HT-29 (cell line): ENCODE data around the gene MYO1H. TPM values are rescaled to one million over a fixed set of nuclear protein-coding genes. Genes with fewer than 3 reads are reported as not detected.
"Not testable (repeated sequence)": the region's sequence is repeated elsewhere in the genome, so short reads cannot be mapped to it uniquely, and the experiment has no call there.

Experiments used
- DNase-seq: peaks from one replicate; pipeline ENCODE4 v3.0.0-alpha.2; 2015; ENCODE audit warnings: low spot score
- total RNA-seq: library from RNA; depleted of rRNA; stranded (reverse); fragments of >200 nt; shearing (Covaris generic); gene quantifications from 2 replicates; pipeline ENCODE4 v1.2.3, GENCODE V29; 2014; rRNA removed

The MYO1H gene, protein sequence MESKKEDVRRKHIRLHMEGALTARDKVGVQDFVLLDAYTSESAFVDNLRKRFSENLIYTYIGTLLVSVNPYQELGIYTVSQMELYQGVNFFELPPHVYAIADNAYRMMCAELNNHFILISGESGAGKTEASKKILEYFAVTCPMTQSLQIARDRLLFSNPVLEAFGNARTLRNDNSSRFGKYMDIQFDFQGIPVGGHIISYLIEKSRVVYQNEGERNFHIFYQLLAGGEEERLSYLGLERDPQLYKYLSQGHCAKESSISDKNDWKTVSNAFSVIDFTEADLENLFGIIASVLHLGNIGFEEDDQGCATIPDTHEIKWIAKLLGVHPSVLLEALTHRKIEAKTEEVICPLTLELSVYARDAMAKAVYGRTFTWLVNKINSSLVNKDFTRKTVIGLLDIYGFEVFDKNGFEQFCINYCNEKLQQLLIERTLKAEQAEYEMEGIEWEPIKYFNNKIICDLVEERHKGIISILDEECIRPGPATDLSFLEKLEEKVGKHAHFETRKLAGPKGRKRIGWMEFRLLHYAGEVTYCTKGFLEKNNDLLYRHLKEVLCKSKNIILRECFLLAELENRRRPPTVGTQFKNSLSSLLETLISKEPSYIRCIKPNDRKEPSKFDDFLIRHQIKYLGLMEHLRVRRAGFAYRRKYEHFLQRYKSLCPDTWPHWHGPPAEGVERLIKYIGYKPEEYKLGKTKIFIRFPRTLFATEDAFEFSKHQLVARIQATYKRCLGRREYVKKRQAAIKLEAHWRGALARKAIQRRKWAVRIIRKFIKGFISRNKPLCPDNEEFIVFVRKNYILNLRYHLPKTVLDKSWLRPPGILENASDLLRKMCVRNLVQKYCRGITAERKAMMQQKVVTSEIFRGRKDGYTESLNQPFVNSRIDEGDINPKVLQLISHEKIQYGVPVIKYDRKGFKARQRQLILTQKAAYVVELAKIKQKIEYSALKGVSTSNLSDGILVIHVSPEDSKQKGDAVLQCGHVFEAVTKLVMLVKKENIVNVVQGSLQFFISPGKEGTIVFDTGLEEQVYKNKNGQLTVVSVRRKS
- total RNA-seq: not detected in 2 replicates

DNA sequence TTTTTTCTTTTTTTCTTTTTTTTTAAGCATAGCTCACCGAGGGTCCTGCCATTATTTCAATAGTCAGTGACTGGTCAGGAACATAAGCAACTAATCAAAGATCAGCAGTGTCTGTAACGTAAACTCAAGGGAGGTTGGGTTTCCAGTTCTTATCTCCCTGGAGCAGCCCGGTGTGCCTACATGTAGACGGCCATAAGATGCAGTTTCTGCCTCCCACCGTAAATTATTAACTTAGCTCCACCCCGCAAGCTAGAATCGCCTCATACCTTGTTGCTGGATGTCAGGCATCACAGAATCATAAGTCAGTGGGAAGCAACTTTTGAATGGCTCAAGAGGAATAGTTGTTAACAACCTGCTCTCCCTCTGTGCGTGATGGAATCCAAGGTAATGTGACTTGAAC, at the start of gene MYO1H:
MYO1H (plus strand) TSS at position 312 of the 400 bp plus-strand sequence; CDS start at position 373, 61 bp downstream.
- peak; percentile 8 for DNase-seq

DNA sequence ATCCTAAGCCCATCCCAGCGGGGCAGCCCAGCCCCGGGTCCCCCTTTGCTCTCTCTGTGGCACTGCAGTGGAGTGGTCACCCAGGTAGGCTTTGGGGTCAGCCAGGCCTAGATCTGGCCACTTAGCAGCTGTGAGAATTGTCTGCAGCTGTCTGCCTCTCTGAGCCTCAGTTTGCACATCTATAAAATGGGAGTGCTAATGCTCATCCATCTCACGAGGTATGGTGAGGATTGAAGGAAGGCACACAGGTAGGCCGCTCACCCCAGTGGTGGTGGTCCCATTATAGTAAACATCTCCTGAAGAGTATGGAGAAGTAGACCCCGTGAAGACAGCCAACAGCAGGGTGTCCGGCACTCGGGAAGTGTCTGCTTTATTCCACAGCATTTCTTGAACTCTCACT, 47.9 kb upstream of the MYO1H start:
- no peak for DNase-seq

DNA sequence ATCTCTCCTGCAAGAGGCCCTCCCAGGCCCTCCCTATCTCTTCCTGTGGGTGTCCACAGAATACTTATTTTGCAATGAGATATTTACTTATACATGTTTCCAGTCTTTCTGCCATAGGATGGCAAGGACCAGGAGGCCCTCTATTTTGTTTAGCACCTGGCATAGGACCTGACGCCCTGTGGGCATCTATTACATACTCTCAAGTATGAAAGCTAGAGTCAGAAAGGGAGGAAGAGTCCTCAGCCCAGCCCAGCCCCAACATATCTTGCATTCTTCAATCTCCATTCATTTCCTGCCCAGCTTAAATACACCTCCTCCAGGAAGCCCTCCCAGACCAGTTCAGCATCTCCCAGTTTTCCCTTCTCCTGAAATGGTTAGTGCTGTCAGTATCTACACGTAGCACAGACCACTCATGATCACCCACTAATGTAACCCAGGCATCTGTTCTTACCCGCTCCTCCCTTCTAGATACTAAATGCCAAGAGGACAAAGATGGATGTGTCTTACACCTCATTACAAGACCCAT, 46.0 kb upstream of the MYO1H start:
- no peak for DNase-seq

DNA sequence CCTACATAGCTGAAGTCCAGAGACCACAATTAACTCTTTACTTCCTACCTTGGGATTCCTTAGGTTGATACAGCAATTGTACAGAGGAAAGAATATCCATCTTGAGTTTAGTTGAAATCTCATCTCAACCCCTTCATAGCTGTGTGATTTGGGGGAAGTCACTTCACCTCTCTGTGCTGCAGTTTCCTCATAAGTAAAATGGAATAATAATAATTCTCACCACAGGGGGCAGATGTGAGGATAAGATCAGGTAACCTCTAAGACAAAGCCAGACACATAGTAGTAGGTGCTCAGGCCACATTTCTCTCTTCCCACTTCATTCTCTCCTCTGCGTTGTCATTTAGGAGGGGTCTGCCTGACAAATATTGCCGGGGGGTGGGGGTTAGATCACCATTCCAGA, 45.3 kb upstream of the MYO1H start:
- peak; percentile 45 for DNase-seq

DNA sequence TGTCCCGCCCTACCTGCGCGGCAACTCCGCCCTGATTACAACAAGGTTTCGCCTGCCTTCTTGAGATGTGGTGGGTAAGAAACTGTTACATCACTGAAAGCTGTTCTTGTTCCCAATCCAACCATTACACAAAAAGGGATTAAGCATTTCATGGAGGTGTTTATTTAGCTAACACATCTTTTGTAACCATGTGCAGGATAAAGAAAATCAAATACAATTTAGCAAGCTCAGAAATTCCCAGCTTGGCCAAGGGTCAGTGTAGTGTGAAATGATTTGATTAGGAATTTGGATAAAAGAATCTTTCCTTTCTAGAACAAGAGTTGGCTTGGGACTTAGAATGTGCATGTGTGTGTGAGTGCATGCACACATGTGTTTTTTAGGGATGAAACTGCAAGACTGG, 44.9 kb upstream of the MYO1H start:
- DNase-seq: no peak

DNA sequence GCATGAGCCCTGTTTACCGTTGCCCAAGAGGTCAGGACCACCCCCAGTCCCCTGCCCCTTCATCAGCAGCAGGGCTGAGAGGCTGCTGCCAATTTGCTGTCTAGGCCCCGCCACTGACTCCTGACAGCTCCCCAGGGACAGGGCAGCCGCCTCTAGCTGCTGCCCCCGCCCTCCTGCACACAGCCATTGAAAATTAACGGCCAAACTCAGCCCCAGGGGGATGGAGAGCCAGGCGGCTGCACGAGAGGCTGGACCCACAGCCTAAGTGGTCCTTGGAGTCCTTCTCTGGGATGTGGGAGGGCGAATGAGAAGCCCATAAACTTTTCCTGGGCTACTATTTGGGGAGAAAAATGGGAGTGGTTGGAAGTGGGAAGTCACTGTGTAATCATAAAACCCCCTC, 43.2 kb upstream of the MYO1H start:
- no peak for DNase-seq

DNA sequence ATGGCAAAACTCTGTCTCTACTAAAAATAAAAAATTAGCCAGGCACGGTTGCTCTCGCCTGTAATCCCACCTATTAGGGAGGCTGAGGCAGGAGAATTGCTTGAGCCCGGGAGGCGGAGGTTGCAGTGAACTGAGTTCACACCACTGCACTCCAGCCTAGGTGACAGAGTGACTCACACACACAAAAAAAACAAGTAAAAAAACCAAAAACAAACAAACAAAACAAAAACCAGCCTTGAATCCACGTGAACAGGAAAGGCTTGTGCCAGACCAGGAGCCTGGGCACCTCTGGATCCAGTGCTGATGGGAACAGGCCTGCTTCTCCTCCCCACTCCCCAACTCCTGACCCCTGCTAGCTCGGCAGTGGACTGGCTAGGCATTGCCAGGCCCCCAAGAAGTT, 42.2 kb upstream of the MYO1H start:
- no peak for DNase-seq

DNA sequence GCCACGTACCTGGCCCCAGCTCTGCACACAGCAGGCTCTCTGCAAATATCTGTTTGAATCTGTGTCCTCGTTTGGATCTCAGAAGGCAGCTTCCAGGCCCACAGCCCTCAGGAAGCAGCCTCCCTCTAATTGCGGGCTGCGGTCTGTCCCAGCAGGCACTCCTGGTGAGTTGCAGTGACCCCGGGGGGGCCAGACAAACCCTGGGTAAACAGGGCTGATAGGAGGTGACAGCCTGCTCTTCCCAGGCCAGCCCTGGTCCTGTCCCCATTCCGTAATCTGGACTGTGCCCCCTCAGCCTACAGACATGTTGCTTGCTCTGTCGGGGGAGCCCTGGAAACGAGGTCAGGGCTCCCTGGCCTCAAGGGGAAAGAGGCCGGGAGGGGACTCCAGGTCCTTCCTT, 40.6 kb upstream of the MYO1H start:
- DNase-seq: no peak

DNA sequence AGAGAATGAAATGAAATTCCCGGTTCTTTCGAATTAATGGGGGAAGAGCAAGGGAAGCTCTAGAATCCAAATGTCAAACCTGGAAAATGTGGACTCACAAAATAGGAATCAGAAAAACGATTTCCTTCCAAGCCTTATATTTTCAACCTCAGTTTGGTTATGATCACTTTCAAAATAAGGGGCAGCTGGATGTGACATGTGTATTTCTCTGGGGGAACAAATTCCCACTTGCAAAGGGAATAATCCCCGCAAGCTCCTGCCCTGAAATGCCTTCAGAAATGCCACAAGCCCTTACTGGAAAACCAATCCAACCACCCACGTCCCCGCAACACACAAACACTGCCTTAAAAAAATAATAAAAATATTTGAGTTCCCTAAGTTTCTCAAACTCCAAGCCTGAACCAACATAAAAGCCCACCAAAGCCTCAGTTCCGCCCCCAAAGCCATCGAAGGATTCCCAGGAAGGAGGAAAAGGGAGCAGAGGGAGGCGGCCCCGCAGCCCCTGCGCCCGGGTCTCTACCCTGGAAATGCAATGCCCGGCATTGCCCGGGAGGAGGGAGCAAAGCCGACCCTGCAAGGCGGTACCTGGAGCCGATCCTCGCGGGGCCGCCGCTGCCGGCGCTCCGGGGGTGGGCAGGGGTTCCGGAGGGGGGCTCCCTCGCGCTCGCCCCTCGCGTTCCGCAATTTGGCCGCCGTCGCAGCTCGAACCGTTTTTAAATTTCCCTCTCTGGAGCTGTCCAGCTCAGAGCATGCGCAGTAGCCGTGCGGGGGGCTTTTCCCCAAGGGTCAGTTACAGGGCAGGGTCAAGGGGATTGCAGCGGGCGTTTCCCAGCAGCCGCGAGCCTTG, 38.9 kb upstream of the MYO1H start, which contains the start of gene FOXN4:
FOXN4 (minus strand) TSS at position 751 of the 847 bp plus-strand sequence. CDS start 963 bp downstream, outside the sequence.
- DNase-seq: no peak

DNA sequence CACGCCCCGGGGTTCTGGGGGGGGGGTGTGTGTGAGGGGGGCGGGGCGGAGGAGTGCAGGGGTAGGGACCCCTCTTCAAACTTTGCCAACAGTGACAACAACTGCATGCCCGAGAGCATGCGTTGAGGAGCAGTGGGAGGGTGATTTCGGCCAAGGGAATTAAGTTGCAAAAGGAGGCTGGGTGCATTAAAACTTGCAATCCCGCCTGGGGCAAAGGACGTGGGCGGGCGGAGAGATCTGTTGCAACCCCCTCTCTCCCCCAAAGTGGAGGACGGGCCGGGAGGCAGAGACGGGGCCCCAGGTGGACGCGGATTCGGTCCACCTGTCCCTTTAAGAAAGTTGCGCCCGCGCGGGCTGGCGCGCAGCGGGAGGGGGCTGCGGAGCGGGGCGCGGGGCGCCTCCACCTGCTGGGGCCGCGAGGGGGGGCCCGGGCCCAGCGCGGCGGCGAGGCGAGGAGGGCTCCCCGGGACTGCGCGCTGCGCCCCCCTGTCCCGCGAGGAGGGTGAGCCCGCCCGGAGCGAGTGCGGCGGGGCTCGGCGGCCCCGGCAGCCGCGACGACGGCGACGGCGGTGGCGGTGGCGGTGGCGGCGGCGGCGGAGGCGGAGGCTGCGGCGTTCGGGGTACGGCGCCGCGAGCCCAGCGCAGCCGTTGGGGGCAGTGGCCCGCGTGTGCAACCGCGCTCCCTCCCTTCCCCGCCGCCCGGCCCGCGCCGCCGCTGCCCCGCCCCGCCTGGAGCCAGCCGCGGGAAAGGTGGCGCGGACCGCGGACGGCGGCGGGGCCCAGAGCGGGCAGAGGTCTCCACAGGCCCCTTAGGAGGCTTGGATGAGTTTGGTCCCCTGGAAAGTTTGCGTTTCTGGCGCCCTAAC, 38.1 kb upstream of the MYO1H start:
- no peak for DNase-seq

DNA sequence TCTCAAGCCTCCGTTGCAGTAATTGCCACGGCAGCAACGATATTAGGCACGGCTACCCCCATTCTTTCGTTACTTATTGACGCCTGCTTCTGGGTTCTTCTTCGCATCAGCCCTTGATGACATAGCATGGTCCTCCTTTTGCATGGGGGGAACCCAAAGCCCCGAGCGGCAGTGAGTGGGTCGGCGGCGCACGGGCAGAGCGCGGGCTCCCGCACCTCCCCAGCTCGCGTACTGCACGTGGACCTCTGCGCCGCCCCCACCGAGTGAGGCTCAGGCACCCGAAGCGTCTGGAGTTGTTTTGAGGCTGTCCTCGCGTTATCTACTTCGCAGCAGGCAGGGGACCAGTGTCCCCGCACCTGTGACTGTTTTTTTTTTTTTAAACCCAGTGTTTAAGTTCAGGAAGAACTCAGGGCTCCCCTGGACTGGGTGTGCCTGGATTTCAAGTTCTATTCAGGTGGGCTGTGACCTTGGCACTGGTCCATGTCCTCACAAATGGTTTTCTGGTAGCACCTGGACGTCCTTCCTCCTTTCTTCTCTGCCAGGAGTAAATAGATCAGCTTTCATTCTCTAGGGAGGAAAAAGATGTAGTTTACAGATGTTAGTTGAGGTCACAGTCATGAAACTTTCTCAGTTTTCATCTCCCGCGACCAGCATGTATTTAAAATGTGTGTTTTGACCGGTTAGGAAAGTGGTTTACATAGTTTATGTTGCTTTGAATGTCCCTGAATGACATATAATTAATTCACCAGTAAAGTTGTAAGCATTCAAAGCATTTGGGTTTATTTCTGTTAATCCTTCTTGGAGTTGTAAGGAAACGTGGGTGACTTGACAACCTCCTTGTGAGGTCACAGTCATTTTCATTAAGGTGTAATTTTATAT, 37.2 kb upstream of the MYO1H start:
- DNase-seq: no peak

DNA sequence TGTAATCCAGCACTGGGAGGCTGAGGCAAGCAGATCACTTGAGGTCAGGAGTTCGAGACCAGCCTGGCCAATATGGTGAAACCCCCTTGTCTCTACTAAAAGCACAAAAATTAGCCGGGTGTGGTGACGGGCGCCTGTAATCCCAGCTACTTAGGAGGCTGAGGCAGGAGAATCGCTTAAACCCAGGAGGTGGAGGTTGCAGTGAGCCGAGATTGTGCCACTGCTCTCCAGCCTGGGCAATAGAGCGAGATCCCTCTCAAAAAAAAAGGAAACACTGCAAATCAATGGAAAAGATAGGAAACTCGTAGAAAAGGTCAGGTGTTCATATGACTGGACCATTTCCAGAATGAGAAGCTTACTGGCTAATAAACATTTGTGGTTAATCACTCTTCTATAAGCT, 26.4 kb upstream of the MYO1H start:
- not testable (repeated sequence) for DNase-seq

DNA sequence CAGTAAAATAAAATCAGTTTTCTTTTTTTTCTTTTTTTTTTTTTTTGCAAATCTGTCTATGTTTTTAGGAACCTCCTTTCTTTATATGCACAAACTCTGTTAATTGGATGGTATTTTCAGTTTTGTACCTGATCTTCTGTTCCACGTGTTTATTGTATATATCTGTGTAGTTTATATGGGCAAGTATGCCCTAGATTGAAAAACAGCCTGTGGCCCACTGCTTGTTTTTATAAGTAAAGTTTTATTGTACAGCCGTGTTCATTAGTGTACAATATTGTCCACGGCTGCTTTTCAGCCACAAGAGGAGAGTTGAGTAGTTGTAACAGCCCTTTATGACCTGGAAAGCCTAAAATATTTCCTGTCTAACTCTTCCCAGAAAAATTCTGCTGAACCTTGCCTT, 18.7 kb upstream of the MYO1H start:
- DNase-seq: no peak

DNA sequence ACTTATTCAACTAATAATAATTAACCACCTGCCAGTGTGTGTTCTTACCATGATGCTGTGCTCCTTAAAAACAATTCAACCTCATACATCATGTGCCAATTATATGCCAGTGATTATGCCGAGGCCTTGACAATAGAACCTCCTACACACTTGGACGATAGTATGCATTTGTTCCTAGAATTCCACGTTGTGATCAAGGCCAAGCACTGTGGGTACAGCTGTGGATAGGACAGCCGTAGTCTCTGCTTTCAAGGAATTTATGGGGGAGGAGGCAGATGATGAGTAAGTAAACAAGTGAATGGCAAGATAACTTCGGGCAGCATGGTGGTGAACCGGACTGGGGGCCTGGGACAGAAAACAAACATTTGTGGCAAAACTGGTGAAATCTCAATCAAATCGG, 18.0 kb upstream of the MYO1H start:
- no peak for DNase-seq

DNA sequence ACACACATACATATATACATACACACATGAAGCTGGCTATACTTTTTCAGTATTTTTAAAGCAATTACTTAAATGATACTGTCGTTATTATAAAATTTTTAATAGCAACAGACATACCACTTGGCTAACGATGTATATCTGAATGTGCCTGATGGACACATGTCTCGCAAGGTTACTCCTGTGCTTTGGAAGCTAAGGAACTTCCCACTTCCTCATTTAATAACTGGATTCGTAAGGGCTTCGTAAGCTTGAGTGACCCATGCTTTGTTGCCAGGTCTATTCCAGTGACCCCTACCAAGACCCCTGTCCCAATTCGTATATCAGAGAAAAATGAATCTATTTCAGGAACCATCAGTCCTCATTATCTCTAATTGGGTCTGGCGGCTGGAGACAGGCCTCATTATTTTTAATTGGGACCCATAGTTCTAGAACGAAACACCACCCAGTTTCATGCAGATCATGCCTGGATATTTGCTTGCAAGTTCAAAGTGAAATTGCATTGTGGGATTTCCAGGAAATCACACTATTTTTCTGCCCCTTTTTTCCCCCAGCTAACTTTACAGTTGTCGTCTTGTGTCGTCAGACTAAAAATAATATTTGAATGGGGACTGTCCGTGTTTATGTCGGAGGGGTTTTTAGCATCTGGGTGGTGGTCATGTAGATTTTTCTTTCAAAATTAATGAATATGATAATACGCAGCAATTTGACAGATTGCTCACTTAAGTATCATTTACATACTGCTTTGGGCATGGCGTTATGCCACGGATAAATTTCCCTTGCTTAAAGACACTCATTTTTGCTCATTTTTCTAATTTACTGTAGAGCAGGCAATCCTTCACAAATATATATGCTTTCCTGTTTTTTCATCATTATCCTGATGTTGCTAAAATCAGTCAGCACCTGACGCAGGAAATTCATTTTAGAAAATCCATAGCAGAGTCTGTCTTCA, 17.1 kb upstream of the MYO1H start:
- no peak for DNase-seq

DNA sequence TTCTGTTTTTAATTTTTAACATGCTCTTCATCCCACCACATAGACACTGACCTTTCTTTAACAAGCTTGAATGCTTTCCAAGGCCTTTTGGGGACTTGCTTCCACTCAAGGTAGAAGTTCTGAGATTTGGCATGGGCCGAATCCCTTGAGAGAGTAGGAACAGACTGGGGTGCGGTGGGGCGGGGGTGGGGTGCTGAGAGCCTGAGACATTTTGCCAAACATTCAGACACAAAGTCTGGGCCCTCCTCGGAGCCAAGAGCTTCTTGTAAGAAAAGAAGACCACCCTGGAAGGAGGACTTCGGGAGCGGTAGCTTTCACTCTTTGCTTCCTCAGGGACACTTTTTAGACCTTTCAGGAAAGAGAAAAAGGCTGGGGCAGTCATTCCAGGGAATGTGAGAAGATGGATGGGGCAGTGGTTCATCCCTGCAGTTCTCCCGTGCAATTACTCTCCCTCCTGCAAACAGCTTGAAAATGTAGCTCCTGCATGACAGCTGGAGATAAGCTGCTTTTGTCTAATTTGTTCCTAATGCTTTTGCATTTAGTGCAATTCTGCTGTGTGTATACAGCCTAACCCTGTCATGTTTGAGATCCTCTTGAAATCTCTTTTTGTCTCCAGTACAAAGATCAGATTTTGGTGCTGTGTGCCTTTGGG, 16.3 kb upstream of the MYO1H start:
- DNase-seq: no peak

DNA sequence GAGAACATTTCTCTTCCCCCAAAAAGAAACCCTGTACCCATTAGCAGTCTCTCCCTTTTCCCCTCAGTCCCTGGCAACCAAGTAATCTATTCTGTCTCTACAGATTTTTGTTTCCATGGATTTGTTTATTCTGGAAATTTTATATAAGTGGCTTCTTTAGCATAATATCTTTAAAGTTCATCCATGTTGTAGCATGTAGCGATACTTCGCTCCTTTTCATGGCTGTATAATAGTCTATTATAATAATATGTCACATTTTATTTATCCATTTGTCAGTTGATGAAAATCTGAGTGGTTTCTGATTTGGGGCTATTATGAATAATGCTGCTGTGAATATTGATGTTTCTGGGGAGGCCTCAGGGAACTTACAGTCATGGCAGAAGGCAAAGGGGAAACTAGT, 12.8 kb upstream of the MYO1H start:
- no peak for DNase-seq
